GM19239 (cell line): ENCODE data around the gene HLA-DMB.

Experiments used
- DNase-seq: peaks from one replicate; pipeline ENCODE4 v3.0.0; 2011; ENCODE audit warnings: low spot score; ENCODE audit not compliant: insufficient read length
- FAIRE-seq: peaks from 2 replicates; lab custom pipeline; 2011; peaks lifted over from hg19 to GRCh38; lab: Jason Lieb, UNC

HLA-DMB gene

DNA sequence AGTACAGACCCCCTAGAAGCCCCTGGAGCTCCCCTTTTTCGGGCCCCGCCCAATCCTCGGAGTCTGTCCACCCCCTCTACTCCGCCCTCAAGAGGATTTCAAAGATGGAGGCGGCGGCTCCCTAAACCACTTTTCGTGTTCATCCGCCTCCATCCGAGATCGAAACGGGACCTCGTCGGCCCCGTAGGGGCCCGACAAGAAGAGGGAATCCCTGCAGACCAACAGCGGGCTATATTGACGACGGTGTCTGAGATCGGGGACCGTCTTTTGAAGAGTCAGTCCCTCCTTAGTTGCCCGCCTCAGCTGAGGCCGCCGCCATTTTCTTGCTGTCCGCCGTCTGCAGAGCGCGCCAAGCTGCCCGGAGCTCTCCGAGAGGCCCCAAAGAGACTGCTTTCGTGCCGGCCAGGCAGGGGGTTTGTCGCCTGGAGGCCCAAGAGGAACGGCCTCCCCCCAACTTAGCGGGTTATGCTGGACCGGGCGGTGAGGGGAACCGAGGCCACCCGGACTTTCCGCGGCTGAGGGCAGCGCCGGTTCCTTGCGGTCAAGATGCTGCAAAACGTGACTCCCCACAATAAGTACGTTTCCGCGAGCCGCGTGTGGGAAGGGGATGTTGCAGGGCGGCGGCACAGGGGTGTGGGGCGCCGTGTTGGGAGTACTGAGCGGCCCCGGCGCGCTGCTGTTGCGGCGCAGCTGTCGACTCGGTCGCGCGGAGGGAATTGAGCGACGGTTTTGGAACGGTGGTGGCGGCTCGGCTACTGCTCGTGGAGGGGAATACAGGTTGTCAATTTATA, 31.7 kb upstream of the HLA-DMB start:
- no peak for DNase-seq
- FAIRE-seq = no peak

DNA sequence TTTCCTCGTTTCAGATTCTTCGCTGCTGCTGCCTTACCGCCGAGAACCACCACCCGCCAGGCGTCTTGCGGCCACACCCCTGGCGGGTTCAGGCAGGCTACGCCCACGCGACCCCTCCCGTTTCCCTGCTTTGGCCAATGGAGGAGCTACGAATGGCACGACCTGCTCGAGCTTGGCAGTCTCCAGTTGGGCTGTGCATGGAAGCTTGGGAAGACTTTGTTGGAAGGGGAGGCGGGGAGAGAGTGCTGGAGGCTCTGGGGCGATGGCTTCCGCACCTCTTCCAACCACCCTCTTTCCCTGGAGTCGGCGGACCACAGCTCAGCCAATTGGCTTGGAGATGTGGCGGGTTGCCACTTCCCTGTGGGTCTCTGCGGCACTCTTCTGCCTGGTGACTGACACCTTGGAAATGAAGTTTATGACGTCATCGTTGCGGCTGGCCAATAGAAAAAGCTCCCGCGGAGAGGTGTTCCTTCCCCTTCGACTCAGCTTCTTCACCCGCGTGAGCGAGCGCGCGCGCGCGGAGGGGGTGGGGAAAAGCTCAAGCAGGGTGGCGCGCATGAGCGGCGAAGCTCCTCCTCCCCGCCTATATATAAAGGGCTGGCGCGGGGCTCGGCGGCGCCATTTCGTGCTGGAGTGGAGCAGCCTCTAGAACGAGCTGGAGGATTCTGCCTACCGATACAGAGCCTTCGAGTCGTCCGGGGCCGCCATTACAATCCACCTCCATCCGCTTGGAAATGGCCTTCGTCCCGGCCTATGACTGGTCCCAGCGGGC, 30.9 kb upstream of the HLA-DMB start:
- DNase-seq (peak; percentile 64), FAIRE-seq (peak; percentile 94)

- FAIRE-seq (peak; percentile 8), DNase-seq (no peak)
Observed at GRCh38 chr6:32971242-32971580, 30.4 kb upstream of the HLA-DMB start.

- DNase-seq (no peak), FAIRE-seq (peak; percentile 47)
Observed at GRCh38 chr6:32970413-32971241, 29.8 kb upstream of the HLA-DMB start.

- peak; percentile 75 for FAIRE-seq
- DNase-seq = no peak
Observed at GRCh38 chr6:32969685-32970412, 29.0 kb upstream of the HLA-DMB start.

GRCh38 chr6:32968867-32969684, 28.2 kb upstream of the HLA-DMB start:
- FAIRE-seq (peak; percentile 71), DNase-seq (no peak)

DNA sequence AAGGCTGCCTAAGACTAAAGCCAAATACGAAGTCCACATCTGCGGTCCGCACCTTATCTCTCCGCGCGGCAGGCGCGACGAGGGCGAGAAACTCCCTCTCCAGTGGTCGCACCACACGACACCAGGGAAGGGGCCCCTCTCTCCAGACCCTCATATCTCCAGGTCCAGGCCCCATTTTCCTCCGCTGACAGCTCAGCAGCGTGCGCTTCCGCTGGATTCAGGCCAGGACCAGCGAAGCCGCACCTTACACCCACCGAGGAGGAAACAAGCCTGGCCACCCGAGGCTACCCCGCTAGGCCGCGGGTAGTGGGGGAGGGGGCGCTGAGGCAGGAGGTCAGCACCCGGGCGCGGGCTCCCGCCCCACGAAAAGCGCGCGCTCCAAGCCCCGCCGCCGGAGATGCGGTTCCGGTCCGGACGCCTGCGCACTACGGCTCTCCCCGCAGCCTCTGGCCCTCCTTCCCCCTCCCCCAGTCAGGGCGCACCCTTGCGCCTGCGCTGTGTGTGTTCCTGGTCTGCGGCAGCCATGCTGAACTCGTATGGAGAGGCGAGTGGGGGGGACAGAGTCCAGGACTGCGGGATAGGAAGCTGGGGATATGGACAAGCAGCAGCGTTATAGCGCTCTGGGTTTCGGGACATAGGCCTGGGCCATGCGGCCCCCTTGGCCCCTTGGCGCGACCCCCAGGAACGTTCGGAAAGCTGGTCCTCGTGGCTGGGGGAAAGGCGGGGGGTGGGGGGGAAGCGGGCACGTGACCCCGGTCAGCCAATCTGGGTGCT, 27.5 kb upstream of the HLA-DMB start, which contains the start of gene BRD2:
BRD2 (plus strand) TSS at position 502 of the 774 bp plus-strand sequence. CDS start 4,305 bp downstream, outside the sequence.
- no peak for FAIRE-seq
- DNase-seq = no peak

DNA sequence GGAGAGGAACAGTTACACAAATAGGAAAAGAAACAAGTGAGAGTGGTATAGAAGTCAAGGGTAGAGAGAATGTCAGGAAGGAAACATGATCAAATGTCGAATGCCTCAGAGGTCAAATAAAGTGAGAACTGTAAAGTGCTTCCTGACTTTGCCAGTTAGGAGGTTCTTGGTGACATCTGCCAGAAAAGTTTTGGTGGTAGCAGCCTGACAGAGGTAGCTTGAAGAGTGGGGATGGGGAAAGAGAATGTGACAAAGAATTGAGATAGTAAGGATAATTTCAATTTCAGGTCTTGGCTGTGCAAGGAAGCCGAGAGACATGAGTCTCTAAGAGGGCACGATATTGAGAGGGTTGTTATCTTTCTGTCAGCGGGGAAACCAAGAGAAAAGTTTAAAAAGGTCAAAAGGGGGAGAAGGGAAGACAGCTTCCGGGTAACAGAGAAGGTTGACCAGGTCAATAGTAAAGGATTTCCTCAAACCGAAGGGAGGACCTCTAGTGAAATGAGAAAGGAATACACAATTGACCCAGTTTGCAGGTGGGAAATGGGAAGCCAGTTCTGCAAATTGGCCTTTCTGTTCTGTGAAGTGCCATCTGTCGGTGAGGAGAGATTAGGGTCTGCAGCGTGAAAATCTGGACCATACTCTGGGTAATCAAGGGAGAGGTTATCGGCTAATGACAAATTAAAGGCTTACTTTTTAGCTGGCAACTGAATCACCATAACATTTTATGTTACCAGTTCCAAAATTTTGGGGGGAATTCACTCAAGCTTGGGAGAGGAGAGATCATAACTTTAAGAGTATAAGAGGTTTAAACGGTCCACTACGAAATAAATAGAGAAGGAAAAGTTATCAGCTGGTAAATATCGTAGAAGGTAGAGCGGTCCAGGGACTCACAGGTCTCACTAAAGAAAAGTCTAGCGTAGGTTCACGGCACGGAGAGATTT, 26.6 kb upstream of the HLA-DMB start:
- peak; percentile 97 for FAIRE-seq
- no peak for DNase-seq

- no peak for DNase-seq
- no peak for FAIRE-seq
Observed at GRCh38 chr6:32964776-32965175, 23.9 kb upstream of the HLA-DMB start.

DNA sequence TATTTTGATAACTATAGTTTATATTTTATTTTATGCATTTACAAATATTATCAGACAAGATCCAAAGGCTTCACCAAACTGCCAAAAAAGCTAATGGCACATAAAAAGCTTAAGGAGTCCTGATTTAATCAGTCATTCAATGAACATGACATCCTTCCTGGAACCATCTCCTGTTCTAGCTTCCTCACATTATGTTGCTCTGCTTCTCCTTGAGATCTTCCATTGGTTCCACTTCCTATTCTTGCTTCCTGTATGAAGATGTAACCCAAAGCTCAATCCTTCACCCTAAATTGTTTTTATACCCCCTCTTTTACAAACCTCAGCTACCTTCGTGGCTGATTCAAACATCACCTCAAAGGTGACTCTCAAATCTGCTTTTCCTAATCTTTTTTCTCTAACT, 23.0 kb upstream of the HLA-DMB start:
- no peak for DNase-seq
- peak; percentile 4 for FAIRE-seq

DNA sequence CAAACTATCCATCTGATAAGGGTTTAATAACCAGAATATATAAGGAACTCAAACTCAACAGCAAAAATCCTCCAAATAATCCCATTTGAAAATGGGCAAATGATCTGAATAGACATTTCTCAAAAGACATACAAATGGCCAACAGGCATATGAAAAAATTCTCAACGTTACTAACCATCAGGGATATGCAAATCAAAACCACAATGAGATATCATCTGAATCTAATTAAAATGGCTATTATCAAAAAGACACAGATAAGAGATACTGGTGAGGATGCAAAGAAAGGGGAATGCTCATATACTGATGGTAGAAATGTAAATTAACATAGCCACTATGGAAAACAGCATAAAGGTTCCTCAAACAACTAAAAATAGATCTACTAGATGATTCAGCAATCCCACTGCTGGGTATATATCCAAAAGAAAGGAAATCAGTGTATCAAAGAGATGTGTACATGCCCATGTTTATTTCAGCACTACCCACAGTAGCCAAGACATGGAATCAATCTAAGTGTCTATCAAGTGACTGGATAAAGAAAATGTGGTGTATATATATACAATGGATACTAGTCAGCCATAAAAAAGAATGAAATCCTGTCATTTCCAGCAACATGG, 21.5 kb upstream of the HLA-DMB start:
- FAIRE-seq (no peak), DNase-seq (no peak)

GRCh38 chr6:32960563-32960962, 19.7 kb upstream of the HLA-DMB start:
- DNase-seq (no peak), FAIRE-seq (no peak)

DNA sequence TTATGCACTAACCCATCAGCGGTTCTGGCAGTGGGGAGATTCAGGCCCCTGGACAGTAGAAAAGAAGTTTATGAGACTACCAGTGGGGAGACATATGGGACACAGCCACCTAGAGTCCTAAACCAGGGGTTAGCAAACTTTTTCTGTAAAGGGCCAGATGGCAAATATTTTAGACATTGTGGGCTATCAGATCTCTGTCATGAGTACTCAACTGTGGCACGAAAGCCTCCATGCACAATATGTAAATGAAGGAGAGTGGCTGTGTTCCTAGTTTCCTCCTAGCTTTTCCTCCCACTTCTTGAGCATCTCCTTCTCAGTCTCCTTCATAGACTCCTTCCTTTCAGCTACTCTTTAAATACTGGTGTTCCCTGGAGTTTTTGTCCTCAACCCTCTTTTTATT, 15.3 kb upstream of the HLA-DMB start:
- no peak for DNase-seq

GRCh38 chr6:32954986-32955802, 14.4 kb upstream of the HLA-DMB start:
- FAIRE-seq = peak; percentile 95
- DNase-seq = no peak

More for the DNA sequence above, 15.3 kb upstream of the HLA-DMB start:
- peak; percentile 79 for FAIRE-seq

- FAIRE-seq (no peak), DNase-seq (no peak)
Observed at GRCh38 chr6:32954267-32954666, 13.4 kb upstream of the HLA-DMB start.

- DNase-seq (no peak), FAIRE-seq (peak; percentile 68)
Observed at GRCh38 chr6:32953775-32954174, 12.9 kb upstream of the HLA-DMB start.
